NCI-H1694 (cell line): ENCODE results near the gene EFS.
A peak's percentile ranks its signal among the peaks of the same experiment; 100 is the strongest.

ENCODE experiments used
- DNase-seq: peaks from one replicate; lab custom pipeline; 2025; lab: John Stamatoyannopoulos, UW

Gene EFS

DNA sequence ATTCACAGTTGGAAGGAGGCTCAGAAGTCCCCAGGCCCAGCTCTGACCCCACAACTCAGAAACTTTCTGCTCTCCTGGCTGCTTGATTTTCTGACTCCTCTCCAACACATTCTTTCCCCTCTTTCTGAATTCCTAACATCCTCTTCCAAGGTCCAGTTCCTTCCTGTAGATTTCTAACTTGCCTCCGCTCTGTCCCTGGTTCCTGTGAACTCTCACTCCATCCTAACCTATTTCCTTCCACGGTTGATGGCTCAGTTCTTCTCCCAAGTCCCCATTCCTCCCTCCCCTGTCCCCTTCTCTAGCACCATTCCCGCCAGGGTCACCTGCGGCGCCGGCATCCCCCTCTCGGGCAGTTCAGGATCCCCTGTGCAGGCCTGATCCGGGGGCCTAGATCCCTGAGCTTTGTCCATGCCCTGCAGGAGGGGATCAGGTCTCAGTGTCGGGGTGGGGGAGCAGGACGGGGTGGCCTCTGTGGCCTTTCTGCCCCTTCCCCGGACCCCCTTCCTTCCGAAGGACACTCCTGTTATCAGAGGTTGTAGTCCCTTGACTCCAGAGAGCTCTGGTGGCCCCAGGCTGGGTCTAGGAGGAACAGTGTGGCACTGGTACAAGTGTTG, 6.3 kb downstream of the EFS start:
- DNase-seq = no peak

- no peak for DNase-seq
Measured at GRCh38 chr14:23358042-23358441, 6.9 kb downstream of the EFS start.

DNA sequence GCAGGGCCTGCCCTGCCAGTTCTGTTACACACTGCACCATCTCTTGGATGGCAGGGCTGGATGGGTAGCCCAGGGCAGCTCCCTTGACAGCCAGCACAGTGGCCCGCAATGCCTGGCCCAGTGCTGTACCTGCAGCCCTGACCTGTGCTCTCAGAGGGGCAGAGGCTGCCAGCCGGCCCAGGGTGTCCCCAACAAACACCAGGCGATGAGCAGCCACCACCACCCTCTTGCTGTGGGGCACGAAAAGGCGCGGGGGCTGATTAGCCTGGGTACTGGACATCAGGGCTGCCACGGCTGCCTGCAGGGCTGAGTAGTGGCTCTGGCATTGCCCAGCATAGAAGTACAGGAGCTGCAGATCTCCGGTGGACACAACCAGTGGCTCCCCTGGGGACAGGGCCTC, 7.7 kb downstream of the EFS start:
- DNase-seq = no peak

DNA sequence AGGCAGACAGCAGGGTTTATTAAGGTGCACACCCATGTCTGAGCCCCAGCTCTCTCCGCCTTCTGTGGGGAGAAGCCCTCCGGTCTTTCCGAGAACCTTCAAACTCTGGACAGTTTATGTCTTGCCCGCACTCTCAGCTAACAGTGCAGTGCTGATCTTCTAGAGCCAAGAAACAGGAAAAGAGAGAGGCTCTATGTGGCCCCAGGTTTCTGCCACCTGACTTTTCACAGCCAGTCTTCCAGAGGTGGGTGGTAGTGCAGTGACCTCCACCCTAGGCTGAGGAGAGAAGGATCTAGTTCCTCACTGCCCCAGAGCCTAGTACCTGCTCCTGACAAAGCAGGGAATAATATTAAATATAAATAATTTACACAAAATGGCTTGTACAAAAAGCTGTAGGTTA, 8.3 kb downstream of the EFS start:
- no peak for DNase-seq

- no peak for DNase-seq
Measured at GRCh38 chr14:23355871-23356435, 9.0 kb downstream of the EFS start.

DNA sequence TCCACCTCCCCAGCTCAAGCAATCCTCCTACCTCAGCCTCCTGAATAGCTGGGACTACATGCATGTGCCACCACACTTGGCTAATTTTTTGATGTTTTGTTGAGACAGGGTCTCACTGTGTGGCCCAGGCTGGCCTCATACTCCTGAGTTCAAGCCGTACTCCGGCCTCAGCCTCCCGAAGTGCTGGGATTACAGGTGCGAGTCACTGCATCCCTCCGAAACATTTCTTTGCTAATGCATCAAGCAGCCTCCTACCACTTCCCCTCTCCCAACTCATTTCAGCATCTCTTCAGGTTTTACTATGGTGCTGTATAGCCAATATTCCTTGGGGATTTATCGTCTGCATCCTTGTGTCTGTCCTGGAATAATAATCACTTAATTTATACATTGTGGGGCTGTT, 10.0 kb downstream of the EFS start:
- DNase-seq = no peak

GRCh38 chr14:23353433-23353780, 11.6 kb downstream of the EFS start:
- no peak for DNase-seq

DNA sequence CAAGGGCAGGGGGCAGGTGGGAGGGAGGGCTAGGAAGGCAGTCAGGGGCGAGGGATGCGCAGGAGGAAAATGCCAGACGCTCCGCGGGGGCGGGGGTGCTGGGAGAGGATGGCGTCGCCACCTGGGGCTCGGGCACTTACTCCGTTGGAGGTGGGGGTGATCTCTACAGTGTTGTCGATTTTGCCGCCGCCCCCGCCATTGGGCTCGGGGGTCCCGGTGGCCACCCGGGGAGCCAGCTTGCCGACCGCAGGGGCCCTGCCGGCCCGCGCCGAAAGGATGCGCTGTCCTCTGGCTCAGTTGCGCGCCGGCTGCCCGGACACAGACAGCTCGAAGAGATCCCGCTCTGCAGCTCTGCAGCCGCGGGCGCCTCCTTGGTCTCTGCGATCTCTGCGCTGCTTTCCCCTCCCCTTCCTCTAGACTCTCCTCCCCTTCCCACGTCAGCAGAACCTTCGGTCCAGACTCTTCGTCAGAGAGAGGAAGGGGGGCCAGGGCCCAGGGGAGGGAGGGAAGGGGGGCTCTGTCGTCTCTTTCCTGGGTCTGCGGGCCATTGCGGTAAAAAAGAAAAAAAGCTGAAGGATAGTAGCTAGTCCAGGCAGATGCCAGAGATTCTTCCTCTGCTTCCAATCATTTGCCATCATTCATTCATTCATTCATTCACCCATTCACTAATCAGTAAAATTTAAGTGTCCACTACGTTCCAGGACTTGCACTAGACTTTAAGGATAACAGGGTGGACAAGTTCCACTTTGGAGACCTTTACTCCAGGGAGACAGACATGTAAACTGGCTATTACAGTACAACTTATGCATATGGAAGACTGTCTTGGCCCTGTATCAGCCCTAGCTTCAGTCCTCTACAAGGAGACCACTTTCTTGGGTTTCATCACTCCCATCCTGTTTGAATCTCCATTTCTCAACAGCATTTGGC, 12.2 kb downstream of the EFS start, which contains the start of gene SLC22A17:
TSS of gene SLC22A17 (minus strand) at position 382 of the 927 bp plus-strand sequence.
- peak; percentile 91 for DNase-seq

GRCh38 chr14:23351681-23352505, 13.1 kb downstream of the EFS start:
- no peak for DNase-seq

DNA sequence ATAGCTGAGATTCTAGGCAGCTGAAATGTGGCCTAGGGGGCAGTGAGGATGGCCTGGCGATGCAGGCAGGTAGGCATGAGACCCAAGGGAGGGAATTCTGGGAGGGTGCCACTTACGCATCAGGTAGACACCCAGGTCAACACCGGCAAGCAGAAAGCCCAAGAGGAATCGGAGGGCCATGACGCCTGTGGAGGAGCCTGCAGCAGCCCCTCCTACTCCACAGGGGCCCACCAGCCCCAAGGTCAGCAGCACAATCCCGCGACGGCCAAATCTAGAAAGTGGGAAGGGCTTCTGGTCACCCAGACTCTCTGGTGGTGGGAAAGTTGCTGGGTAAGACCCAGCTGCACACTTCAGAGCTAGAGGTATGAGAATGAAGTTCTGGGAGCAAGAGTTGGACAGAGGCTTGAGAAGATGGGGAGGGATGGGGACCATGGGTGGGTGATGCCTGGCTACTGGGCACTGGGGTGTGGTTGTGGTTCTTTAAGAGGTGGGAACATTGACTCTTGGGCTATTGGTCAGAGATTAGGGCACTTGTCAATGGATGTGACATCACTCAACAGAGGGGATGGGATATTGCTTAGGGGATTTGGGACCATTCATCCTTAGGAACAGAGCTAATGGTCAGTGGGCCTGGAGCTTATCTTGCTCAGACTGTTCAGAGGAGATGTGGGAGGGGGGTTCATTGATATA, 15.7 kb downstream of the EFS start:
- no peak for DNase-seq

- no peak for DNase-seq
Measured at GRCh38 chr14:23348297-23348655, 16.7 kb downstream of the EFS start.

DNA sequence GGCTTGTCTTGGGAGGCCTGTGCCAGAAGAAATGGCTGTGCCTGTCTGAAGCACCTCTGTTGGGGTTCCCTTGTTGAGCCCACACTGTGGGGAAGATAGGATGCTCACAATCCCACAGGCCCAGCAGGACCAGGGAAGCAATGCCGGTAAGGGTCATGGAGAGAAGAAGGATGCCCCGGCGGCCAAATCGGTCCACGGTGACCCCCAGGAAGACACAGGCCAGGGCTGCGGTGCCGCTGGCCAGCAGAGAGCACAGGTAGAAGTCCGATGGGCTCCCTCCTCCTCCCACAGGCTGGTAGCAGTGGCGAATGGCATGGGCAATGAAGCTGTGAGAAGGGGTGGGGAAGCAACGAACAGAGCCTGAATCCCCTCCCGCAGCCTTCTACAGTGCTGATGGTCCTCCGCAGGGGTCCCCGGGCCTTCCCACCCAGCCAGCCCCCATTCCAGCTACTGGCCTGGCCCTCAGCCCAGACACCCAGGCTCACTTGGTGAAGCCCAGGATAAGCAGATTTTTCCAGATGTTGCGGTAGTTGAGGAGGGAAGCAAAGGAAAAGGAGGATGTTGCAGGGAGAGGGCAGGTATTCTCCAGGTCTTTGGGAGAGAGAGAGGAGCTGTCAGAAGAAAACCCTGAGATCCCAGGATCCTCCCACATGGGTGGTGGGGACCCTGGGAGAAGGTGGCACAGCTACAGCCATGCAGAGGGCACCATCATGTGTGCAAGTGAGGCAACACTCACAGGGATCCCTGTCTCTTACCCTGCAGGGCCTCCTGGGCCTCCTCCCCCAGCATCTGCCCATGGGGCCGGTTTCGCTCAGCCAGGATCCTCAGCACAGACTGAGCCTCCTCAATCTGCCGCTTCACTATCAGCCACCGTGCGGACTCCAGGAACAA, 17.3 kb downstream of the EFS start:
- DNase-seq = no peak

DNA sequence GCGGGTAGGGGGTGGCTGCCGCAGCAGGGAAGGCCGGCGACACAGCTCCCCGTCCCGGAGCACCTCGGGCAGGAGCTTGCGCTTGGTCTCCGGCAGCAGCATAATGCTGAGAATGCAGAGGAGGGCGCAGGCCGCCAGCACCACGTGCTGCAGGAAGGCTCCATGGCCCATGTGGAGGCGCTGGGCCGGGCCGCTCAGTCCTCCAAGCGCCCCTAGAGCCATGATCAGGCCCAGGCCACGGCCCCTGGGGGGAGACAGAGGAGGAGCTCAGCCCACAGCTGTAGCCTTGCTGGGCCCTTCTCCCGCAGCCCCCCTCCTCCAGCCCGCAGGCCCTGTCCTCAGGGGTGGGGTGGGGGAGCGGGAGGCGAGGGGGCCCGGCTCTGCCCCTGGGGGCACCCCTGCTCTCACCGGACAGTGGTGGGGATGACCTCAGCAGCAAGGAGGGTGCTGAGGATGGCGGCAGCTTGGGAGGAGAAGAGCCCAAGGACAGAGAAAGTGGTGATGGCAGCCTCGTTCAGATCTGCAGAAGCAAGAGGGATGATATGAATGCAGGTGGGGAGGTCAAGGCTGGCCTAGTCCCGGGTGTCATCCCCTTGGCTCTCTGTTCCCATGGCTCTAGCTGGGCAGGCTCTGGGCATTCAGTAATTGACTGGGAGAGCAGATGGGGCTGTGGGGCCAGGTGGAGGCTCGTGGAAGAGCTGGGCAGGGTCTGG, 18.1 kb downstream of the EFS start:
- DNase-seq = no peak

- DNase-seq = no peak
Measured at GRCh38 chr14:23345987-23346692, 18.8 kb downstream of the EFS start.

- DNase-seq = no peak
Measured at GRCh38 chr14:23344481-23344880, 20.5 kb downstream of the EFS start.

DNA sequence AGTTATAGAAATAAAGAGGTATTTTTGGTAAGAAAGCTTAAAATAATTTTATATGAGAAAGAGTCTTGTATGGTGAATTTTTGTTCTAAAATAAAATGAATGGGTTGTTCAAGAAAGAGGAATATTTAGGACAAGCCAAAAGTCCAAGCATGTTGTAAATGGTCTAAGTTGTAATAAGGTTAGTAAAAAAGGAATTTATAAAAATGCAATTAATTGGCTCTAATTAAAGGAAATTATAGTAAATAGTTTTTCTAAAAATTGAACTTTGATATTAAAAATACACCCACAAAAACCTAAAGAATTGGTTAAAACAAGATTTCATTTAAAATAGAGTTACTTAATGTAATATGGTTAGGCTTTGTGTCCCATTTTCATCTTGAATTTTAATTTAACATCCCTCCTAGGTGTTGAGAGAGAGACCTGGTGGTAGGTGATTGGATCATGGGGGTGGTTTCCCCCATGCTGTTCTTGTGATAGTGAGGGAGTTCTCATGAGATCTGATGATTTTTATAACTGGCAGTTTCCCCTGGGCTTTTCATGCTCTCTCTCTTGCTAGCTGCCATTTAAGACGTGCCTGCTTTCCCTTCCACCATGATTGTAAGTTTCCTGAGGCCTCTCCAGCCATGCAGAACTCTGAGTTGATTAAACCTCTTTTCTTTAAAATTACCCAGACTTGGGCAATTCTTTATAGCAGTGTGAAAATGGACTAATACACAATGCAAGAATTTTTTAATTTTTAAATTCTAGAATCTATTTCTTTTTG, 25.3 kb downstream of the EFS start:
- no peak for DNase-seq

DNA sequence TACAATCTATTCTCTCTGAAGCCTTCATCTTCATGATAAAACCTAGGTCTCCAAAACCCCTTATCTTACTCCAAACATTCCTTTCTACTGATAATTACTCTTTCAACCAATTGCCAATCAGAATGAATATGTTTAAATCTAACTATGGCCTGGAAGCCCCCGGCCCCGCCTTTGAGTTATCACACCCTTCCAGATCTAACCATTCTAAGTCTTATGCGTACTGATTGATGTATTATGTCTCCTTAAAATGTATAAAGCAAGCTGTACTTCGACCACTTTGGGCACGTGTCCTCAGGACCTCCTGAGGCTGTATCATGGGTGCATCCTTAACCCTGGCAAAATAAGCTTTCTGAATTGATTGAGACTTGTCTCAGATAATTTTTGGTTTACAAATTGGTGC, 29.3 kb downstream of the EFS start:
- no peak for DNase-seq

- DNase-seq = peak; percentile 77
Measured at GRCh38 chr14:23327947-23328744, 36.8 kb downstream of the EFS start.
